OCI-LY7 (cell line): ENCODE results near the gene ARMH4.

Experiments
- CTCF ChIP-seq: fragments of 200-600 bp; sonication (generic); conservative IDR thresholded peaks from 2 replicates; pipeline ENCODE4 v1.5.1; 2014; ENCODE audit warnings: mild to moderate bottlenecking, antibody characterized with exemption, low read length, moderate library complexity, mixed read lengths
- EZH2phosphoT487 ChIP-seq: fragments of 200-600 bp; sonication (generic); IDR thresholded peaks from 2 replicates; pipeline ENCODE4 v1.6.1; 2018; ENCODE audit warnings: low read depth, borderline replicate concordance, mild to moderate bottlenecking, mixed run types, antibody characterized with exemption, low read length, moderate library complexity, mixed read lengths

GRCh38 chr14:58066115-58066514, 85.9 kb downstream of the ARMH4 start:
- TF ChIP-seq CTCF, result no peak
- no peak for TF ChIP-seq EZH2phosphoT487
